Measurements from ENCODE around the gene HIPK3.

HIPK3 gene

DNA sequence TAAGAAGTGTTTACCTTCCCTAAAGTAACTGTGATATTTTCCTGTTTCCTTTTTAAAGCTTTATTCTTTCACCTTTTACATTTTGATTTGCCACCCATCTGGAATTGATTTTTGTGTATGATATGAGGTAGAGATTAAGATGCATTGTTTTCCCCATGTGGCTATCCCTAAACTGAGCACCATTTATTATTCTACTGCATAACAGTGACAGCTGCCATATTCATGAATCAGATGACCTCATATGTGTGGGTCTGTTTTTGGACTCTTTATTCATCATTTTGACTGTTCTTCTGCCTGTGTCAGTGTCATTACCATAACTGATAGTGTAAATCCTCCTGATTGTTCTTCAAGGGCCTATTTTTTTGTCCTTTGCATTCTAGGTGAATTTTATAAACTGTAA is 50.8 kb downstream of the HIPK3 start:
- no peak for DNase-seq

DNA sequence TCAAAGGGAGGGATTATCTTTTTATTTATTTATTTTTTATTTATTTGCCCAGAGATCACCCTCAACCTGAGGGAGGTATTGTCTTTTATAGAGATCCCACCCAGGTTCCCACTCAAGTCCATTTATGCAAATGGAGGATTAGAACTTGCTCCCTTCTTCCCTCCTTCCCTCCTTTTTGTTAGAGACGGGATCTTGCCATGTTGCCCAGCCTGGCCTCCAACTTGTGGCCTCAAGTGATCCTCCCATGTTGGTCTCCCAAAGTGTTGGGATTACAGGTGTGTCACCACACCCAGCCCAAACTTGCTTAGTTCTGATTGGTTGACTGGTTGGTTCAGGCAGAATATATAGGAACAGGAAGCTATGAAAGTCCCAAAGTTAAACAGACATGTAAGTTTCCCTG is 51.9 kb downstream of the HIPK3 start:
- DNase-seq, result no peak

DNA sequence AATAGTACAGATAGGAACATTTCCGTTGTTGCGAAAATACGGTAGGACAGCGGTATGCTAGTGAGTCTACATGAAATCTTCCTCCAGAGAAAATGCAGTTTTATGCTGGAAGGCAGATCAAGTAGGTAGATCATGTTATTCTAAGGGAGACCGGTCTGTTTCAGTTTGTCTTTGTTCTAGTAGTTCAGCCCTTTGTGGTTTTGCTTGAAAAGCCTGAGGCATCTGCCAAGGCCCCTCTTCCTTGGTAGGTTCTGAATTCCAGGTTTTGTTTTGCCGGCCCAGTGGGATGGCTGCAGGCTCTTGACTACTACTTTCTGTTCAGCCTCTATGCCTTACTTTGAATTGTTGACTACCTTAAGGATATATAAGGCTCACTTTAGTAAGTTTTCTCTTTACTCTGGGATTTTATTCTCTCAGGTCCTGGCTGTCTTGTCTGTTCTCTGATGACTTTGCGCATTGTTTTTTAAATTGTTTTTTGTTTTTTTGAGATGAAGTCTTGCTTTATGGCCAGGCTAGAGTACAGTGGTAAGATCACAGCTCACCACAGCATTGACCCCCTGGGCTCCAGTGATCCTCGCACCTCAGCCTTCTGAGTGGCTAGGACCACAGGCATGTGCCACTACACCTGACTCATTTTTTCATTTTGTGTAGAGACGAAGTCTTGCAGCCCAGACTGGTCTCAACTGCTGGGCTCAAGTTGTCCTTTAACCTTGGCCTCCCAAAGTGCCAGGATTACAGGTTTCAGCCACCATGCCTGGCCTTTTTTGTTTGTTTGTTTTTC is 53.7 kb downstream of the HIPK3 start:
- DNase-seq, result no peak

DNA sequence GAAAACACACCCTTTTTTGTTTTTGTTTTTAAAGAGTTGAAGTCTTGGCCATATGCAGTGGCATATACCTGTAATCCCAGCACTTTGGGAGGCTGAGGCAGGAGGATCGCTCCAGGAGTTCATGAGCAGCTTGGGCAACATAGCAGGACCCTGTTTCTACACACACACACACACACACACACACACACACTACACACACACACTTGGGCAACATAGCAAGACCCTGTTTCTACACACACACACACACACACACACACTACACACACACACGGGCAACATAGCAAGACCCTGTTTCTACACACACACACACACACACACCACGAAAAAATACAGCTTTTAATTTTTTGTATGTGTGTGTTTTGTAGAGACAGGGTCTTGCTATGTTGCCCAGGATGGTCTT is 54.5 kb downstream of the HIPK3 start:
- no peak for DNase-seq

DNA sequence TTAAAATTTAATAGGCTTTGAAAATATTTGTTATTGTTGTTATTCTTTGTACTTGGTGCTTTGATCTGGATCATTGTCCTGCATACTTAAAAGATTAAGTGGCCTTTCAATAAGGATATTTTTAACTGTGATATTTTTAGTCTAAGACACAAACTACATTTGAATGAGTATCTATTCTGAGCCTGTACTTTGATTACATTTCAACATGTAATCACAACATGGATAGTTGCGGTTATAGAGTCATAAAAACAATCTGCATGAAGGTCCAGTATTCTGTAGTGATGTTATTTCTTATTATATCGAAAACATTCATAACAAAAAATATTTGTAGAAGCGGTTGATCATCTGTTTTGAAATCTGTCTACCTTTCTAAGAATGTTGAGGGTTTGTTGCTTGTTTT is 58.6 kb downstream of the HIPK3 start:
- no peak for DNase-seq

DNA sequence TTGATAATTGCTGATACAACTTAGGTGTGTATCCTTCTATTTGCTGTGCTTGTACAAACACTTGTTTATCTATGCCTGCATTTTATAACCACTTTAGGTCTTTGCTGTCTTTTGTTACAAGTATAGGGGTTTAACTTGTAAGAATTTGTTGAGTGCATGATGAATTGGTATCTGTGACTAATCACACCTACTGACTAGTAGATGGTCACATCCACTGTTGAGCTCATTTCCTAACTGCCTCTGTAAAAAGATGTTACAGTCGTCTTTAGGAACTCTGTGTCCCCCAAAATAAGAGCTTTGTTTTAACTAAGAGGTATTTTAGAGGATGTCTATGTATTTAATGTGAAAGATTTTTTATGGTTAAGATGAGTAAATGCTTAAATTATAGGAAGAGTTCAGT is 60.5 kb downstream of the HIPK3 start:
- DNase-seq, result no peak

DNA sequence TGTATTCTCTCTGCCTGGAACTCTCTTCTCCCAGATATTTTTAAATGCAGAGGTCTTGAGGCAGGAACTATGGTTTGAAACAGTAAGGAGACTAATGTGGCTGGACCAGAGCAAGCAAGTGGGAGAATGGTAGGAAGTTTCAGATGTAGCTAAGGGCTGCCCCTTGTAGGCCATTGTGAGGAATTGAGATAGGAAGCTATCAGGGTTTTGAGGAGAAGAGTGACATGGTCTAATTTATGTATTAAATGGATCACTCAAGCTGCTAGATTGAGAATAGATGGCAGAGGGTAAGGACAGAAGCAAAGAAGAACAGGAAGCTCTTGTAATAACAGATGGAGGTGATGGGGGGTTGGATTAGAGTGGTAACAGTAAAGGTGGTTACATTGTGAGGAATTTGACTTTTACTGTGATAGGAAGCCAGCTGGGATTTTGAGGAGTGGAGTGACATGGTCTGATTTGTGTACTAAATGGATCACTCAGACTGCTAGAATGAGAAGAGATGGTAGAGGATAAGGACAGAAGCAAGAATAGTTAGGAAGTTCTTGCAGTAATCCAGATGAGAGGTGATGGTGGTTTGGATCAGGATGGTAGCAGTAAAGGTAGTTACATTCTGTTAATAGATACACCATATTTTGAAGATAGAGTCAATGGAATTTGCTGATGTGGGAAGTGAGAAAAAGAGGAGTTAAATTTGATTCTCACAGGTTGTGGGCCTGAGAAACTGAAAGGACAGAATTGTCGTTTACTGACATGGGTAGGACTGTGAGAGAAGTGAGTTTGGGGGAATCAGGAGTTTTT is 63.0 kb downstream of the HIPK3 start:
- DNase-seq, result no peak

DNA sequence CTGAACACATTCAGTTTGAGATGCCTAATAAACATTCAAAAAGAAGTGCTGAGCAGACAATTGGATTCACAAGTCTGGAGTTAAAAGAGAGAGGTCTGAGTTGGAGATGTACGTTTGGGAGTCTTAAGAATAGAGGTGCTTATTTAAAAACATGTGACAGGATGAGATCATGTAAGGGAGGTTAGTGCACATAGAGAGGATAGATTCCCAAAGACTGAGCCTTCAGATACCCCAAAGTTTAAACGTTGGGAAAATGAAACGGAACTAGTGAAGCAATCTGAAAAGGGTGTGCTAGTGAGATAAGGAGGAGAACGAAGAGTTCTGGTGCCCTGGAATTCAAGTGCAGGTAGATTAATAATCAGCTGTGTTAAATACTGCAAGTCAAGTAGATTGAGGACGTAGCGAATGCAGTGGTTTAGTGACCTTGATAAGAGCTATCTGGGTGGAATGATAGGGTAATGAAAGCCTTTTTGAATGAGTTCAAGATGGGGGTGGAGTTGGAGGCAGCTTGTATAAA is 63.7 kb downstream of the HIPK3 start:
- no peak for DNase-seq

DNA sequence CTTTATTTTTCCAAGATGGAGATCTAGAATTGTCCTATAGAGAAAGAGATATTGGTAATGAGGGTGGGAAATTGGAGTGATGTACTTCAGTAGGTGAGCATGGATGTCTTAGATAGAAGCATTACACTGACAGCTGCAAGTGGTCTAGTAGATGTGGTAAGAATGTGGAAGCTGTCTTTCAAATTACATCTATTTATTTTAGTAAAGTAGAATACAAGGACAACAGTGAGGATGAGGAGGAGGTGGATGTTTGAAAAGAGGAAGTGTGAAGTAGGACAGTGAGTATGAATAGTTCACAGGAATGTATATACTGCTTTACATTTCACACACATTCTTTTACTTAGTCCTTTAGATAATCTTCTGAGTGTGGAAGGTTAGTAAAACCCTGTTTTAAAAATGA is 64.2 kb downstream of the HIPK3 start:
- DNase-seq, result no peak

DNA sequence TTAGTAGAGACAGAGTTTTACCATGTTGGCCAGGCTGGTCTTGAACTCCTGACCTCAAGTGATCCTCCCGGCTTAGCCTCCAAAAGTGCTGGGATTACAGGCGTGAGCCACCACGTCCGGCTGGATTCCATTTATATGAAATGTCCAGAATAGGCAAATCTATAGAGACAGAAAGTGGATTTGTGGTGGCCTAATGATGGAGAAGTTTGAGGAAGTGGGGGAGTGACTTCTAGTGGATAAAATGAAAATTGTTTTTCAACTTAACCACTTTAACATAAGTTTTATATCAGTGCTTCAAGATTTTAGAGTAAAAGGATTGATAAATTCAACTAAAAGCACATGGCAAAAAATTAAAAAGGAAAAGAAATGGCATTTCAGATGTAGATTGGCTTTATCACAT is 66.2 kb downstream of the HIPK3 start:
- no peak for DNase-seq

DNA sequence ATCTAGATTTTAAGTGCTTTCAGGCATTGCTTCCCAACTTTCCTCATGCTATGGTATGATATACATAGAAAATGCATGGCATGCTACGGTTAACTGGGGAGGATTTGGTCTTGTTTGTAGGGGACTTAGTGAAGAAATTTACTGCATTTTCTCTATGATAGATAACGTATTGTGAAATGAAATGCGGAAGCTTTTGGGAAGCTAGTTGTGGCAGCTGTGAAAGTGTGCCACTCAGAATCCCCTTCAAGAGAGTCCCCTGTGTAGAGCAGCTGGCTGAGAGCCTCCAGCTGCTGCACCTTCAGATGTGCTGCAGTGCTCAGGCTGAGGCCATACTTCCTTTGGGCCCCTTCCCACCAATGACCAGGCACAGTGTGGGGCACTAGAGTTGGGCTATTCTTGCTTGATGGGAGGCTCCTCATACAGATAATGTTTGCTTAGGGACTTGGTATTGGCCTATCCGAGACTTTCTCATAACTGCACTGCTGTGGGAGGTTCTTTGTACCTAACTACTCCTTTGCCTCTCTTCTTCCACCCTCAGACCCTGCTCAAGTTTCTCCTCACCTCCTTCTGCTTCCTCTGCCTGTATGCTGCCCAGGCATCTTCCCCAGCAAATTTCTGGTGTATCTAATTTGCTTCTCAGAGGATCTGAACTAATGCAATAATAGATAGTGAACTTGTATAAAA is 67.3 kb downstream of the HIPK3 start:
- DNase-seq, result no peak

DNA sequence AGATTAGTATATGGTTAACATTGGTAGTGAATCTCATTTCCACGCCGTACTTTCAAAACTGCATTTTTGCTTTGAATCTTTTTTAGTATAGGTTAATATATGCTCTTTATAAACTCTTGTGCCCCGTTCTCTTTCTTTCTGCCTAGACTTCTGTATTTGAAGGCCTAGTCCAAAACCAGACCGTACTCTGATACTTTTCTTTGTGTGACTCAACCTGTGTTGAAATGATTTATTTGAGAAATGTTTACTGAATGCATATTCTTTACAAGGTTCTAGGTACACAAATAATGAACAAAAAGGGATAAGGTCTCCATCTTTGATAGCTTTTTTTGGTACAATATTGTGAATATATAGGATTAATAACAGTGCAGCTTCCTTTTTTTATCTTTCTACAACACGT is 68.3 kb downstream of the HIPK3 start:
- DNase-seq, result no peak

DNA sequence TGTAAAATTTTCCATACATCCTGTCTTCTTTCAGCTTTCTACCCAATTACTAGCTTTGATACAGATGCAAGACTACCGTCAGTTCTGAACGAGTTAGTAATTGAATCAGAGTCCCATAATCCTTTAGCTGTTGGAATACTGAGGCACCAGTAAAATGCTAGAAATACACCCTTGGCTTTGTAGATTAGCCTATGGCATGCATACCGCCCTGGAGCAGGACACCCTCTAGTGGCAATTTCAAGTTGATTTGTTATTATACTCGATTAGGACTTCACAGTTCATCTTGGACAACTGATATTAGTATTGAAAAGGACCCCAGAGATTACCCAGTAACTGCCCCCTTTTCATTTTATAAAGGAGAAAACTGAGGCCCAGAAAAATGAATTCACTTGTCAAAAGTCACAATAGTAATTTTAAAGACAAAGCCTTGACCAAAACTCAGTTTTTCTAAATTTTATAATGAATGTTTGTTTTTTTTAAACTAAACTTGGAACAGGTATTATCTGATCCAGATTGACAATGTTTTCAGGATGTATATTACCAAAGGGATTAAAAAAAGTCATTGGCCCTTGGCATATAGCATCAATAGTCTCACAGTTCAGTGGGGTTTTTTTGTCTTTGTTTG is 72.6 kb downstream of the HIPK3 start:
- DNase-seq, result no peak

DNA sequence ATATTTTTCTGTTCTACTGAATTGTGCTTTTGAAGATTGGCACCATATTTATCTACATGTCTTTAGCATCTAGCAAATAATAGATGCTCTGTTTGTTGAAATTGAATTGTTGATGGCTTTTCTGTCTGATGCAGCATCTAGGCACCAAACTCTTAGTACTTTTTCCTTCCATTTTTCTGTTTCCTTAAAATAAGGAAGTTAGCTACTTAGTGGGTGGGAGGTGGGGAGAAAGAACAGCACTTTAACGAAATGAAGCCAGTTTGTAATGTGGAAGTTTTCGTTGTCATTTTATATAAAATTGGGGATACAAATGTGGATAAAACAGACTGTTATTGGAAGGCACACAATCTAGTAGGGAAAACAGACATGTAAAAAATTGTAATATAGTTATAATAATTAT is 76.6 kb downstream of the HIPK3 start:
- DNase-seq, result no peak

DNA sequence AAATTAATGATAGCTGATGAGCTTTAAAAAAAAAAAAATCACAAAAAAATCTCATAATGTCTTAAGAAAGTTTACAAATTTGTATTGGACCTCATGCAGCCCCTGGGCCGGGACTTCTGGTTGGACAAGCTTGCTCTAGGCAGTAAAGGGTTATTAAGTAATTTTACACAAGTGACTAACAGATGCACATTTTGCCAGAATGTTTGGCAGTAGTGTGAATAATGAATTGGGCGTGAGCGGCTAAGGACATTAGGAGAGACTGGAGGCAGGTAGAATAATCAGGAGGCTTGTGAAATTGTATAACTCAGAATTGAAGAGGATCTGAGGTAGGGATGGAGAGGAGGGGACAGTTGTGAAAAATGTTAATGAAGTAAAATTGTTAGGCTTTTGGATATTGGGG is 77.4 kb downstream of the HIPK3 start:
- DNase-seq, result no peak

DNA sequence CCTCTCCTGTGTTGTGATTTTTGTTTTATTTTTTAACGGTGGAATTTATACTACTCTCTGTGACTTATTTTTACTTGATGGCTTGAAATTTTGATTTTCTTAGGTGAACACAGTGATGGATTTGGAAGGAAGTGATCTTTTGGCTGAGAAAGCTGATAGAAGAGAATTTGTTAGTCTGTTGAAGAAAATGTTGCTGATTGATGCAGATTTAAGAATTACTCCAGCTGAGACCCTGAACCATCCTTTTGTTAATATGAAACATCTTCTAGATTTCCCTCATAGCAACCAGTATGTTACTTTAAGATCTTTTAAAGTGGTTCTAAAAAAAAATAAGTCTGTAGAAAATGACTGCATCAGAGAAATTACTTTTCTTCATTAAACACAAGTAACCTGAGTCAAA is 82.1 kb downstream of the HIPK3 start:
- no peak for DNase-seq

DNA sequence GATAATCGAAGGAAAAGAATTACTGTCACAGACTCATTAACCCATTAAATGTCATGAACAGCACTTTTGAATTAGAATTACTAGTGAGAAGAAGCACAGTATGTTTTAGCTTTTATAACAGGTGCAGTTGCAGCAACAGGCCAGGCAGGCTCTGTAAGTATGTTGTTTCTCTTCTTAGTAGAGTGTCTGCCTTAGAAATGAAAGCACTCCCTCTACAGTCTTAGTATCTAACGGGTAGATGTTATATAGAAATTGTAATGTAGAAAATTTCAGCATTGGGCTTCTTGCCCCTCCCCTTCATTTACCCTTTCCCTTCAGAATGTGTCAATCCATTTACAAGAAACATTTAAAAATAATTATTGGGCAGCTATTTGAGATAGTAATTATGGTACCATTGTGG is 87.4 kb downstream of the HIPK3 start:
- DNase-seq, result no peak

DNA sequence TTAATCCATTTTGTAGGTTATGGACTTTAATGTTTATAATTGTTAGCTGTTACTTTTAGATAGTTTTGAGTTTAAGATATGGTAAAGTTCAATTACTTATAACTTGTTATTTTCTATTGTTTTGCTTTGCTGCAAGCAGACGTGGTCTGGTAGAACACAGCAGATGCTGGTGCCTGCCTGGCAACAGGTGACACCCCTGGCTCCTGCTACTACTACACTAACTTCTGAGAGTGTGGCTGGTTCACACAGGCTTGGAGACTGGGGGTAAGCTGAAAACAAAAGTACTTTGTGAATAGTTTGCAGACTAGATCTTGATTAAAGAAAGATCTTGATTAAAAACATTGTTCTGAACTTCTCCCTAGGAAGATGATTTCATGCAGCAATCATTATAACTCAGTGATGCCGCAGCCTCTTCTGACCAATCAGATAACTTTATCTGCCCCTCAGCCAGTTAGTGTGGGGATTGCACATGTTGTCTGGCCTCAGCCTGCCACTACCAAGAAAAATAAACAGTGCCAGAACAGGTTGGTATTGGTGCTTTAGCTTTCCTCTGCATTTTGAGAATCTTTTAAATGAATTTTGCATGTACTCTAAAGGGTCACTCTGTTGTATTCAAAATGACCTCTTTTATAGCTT is 90.4 kb downstream of the HIPK3 start:
- no peak for DNase-seq

DNA sequence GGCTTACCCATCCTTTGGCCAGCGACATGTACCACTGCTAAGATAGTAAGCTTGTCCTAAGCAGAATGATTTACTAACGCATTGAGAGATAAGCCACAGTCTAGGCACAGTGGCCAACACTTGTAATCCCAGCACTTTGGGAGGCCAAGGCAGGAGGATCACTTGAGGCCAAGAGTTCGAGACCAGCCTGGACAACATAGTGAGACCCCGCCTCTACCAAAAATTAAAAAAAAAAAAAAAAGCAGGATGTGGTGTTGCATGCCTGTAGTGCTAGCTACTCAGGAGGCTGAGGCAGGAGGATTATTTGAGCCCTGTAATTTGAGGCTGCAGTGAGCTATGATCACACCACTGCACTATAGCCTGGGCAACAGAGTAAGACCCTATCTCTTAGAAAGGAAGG is 93.1 kb downstream of the HIPK3 start:
- no peak for DNase-seq

DNA sequence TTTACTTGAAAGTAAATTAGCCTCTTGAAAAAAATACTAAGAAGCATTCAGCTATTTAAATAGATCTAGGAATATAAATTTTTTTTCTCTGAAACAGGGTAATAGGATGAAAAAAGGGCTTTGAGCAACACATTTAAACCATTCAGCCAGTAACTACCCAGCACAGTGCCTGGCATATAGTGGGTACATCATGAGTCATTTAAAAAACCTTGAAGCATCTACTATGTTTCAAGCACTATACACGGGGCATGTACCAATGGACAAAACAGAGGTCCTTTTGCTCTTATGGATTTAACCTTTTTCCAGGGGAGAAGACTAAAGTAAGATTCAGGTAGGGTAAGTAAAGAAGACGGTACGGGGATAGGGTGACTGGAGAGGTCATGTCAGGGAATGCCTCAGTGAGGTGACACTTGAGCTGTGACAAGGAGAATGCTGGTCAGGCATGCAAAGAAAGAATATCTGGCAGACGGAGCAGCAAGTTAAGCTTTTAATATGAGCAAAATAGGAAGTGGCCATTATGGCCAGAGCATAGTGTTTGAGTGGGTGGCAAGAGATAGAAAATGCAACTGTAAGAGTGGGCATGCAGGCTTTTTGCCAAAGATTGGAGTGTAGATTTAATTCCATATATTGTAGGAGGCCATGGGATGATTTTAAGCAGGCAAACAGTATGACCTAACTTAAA is 101.1 kb downstream of the HIPK3 start:
- no peak for DNase-seq

DNA sequence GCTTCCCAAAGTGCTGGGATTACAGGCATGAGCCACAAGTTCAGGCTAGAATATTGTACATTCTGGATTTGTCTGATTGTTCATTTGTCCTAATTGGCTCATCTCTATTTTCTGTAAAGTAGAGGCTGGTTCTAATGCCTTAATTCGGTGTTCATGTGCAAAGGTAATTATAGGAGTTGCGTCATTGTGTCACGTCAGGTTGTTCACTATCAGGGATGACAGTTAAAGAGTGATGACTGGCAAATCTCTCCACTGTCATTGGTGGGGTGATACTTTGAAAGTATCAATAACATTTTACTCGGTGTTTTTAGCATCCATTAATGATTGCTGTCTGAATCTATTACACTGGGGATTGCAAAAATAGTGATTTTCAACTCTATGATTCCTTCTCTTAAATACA is 103.5 kb downstream of the HIPK3 start:
- no peak for DNase-seq

Measured in cerebellar nuclear complex (tissue), 1 donor.